Midbrain (tissue), 1 donor: ENCODE results near the gene SLC13A4.
"Not testable (repeated sequence)": the region's sequence is repeated elsewhere in the genome, so short reads cannot be mapped to it uniquely, and the experiment has no call there.

Source experiments
- DNase-seq: peaks from one replicate; lab custom pipeline; 2025; lab: John Stamatoyannopoulos, UW

The SLC13A4 gene

DNA sequence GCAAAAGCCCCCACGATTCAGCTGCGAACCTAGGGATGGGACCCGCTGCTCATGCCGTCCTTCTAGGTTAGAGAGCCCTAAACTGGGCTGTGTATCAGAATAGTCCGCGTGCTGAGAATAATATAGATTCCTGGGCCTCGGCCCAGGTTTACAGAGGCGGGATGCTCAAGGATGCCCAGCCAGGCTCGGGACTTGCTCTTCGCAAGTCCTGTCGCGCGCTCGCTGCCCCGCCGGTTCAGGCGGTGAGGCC, 65.9 kb downstream of the SLC13A4 start:
- DNase-seq = no peak

DNA sequence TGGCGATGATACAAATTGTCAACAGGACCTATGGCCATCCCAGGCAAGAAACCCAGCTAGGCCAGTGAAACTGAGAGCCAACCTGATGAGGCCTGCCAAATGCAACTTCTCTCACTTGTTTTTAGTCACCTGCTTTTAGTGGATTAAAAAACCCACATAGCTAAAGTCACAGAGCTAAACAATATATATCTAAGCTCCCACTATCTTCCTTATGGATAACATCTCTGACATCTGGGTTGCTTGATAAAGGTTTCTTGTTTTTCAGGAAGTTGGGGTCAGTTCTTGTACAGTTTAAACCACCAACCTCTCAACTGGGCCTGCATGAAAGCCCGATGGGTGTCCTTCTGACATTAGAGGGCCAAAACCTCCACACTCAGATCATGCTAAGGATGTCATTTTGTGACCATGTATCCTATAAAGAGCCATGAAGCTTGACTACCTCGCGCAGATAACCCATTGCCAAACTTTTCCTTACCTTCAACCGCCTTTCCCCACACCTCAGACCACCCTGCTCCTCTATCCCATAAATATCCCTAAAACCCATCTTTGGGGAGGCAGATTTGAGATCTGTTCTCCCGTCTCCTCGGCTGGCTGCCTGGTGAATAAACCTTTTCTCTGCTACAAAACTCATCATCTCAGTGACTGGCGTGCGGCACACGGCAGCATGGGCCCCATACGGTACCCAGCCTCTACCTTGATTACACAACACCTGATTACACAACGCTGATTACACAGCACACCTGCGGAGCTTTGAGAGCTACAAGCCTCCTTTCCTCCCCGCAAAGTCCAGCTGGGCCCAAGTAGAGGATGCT, 66.5 kb downstream of the SLC13A4 start:
- no peak for DNase-seq

DNA sequence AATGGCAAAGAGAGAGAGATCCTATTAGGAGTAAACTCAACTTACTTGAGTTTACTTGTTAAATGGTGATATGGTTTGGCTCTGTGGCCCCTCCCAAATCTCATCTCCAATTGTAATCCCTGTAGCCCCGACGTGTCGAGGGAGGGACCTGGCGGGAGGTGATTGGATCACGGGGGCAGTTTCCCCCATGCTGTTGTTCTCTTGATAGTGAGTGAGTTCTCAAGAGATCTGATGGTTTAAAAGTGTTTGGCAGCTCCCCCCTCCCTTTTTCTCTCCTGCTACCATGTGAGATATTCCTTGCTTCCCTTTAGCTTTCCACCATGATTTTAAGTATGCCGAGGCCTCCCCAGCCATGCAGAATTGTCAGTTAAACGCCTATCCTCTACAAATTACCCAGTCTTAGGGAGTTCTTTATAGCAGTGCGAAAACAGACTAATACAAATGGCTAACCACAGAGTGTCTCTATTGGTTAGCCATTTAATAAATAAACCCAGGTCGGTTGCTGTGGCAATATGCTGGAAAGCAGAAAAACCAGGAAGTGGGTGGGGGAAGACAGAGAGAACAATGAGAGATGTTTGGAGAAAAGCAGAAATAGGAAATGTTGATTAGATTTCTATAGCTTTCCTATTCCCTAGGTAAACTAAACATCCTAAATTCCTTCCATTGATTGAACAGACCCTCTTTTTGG, 68.7 kb downstream of the SLC13A4 start:
- no peak for DNase-seq

DNA sequence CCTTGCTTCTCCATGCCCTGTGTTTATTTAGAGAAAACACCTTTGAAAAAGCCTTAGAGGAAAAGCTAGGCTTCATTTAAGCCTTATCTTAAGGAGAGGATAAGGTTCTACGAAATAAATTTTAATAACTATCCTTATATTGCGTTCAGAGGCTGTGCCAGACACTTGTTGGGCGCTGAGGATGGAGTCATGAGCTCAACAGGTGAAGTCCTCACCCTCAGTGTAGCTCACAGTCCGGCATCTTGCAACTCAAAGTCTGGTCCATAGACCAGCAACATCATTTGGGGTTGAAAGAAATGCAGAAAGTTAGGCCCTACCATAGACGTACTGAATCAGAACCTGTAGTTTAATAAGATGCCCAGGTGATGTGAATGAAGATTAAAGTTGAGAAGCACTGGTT, 69.4 kb downstream of the SLC13A4 start:
- DNase-seq = no peak

DNA sequence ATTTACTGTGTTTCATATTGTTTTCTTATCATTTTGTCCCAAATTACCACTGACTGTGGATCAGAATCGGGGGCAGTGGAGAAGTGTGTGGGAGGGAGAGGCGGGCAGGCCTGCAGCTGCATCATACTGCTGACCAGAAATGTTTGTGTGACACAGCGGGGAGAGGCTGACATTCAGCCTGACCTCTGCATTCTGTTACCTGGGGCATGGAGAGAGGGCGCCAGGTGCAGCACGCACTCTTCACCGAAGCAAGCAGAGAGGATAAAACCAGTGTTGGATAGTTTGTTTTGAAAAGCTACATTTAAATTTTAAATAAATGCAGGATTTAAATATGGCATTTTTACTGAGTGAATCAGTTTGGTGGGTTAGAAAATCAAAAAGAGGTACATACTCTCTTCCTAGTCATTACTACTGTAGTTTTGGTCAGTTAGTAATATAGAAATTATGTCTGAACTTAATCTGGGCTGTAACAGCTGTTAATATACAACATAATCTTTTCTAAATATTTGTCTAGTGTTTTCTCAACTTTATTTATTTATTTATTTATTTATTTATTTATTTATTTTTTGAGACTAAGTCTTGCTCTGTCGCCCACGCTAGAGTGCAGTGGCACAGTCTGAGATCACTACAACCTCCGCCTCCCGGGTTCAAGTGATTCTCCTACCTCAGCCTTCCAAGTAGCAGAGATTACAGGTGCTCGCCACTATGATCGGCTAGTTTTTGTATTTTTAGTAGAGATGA, 74.5 kb downstream of the SLC13A4 start:
- no peak for DNase-seq

DNA sequence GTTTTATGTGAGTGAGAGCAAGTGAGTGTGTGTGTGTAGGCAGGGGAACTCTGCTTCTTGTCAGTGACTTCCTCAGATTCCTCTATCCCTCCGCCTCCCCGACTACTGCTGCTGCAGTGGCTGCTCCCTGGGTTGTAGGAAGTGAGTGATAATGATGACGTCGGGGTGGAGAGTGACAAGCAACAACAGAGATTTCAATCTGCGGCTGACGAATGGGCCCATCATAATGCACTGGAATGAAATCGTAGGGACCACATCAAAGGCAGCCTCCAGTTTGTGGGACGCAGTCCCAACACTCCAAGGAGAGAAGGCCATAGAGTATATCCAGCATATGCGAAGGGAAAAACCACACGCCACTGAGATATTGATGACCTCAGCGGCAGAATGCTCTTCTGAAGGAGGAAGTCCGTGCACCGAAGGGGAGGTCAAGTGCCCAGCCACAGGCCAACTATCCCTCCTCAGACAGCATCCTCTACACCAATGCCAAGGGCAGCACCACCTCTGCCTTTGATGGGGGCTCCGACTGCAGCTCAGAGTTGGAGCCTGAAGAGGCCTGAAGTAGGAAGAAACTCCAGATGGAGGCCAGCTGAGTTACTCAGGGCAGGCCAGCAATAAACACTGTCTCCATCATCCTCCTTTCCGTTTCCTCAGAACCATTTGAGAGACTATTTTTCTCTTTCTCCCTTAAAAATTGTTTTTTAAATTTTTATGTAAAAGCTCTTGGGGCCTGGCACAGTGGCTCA, 77.0 kb downstream of the SLC13A4 start:
- DNase-seq = no peak

DNA sequence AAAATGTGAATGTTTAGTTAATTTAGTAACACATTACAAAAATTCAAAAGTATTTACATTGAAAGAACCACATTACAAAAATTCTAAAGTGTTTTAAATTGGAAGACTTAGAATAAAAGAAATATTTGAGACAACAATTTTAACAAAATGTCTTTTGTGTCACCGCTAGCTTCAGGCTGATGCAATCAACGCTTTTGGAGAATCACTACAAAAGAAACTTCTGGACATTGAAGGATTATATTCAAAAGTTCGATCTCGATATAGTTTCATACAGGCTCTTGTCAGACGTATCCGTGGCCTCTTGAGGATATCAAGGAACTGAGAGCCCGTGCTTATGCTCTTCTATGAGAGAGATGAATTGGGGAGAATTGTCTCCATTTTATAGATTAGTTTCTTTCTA, 79.8 kb downstream of the SLC13A4 start:
- DNase-seq = no peak

DNA sequence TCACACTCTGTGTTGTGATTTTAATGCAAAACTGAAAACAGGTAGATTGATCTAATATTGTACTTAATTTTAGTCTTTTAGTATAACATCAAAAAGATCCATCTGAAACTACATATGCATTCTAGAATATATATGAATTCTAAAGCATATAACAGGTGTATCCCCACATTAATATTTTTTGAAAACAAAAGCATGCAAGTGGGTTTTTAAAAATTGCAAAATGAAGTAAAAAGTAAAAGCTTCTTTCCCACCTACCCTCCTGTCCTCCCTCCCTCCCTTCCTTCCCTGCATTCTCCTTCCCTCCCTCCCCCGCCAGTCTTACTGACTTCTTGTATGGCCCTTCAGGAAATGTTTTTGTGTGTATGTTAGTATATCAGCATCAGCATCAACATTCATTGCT, 80.2 kb downstream of the SLC13A4 start:
- no peak for DNase-seq

DNA sequence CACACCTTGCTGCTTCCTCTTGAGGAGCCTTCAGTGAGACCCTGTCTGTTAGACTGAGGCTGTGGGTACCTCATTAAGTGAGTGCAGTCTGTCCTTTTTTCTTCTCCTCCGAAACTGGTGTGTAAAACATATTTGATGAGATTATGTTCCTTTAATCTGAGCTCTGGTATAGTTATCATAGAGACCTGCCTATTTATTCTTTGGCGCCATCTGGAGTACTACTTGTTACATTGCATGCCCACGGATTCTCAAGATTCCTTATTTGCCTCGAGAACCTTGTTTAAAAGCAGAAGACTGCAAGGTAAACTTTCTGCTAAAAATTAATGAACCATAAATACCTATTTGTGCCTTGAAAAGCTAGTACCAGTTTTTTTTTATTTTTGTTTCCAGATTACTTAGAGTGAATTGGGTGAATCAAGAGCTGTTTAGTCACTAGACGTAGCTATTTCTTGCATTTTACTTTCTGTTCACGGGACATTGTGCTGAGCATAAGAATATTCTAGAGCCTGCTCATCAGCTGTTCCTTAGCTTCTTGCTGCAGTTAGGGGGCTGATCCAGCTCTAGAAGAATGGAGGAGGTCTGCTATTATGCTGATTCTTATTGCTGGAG, 82.6 kb downstream of the SLC13A4 start:
- DNase-seq = peak; percentile 49

DNA sequence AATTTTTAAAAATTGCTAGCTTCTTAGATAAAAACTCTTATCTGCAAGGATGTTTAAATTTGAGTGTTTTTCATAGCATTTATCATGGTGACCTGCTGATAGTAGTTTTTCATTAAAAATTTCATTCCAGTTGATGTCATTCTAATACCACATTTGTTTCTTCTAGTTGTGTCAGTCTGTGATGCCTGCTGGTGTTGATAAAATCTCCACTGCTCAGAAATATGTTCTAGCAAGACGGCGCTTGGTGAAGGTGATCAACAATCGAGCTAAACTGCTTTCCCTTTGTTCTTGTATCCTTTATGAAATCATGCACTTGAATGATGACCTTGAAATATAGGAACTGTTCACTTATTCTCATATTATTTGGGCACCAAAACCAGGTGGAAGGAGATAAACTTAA, 83.3 kb downstream of the SLC13A4 start:
- no peak for DNase-seq

DNA sequence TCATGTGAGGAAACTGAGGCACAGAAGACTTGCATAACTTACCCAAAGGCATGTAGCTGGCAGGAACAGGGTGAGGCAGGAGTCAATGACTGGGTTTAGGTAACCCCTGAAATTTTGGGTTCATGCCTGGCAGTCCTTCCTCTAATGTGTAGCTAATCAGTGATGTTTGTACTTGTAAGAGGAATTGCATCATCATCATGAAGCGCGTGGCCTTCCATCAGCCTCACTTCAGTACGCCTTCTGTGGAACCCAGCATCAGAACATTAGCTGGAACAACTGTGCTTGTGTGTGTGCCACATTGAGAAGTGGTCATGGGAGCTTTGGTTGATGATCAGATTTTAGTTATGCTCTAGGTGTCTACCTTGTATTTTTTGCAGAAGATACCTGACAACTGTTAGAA, 83.8 kb downstream of the SLC13A4 start:
- DNase-seq = no peak

DNA sequence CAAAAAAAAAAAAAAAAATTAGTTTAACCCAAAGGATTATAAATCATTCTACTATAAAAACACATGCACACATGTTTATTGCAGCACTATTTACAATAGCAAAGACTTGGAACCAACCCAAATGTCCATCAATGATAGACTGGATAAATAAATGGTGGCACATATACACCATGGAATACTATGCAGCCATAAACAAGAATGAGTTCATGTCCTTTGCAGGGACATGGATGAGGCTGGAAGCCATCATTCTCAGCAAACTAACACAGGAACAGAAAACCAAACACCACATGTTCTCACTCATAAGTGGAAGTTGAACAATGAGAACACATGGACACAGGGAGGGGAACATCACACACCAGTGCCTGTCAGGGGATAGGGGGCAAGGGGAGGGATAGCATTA, 88.3 kb downstream of the SLC13A4 start:
- not testable (repeated sequence) for DNase-seq

DNA sequence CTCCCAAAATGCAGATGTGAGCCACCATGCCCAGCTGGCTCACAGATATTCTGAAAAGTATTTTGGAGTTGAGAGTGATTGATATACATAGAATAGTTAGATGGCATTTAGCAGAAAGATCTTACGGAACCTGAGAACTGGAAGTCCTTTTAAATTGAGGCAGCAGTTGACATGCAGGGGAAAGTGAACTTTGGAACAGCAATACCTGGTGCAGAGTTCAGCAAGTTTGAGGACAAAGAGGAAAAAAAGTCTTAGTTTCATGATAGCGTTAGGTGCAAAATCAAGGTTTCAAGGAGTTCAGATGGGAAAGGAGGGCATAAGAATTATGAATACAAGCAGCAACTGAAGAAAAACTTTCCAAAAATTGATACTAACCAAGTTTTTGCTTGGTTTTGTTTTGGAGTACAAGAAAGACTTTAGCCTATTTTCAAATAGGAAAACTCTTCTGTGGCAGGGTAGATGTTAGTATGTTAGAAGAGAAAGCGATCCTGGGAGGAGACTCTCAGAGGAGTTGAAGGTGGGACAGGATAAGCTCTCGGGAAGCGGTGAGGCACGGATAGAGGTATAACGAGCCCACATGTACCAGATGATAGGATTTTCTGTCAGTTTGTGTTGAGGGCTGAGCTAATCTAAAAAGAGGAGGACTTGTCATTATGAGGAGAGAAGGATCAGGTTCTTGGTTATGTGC, 93.7 kb downstream of the SLC13A4 start:
- no peak for DNase-seq
